Testis (tissue), 3 donors: ENCODE measurements around the gene TGFA. TPM values are rescaled to one million over a fixed set of nuclear protein-coding genes. Genes with fewer than 3 reads are reported as not detected.
"Not testable (repeated sequence)": the region's sequence is repeated elsewhere in the genome, so short reads cannot be mapped to it uniquely, and the experiment has no call there.

ENCODE experiments used
- DNase-seq: peaks from one replicate; pipeline ENCODE4 v3.0.0-alpha.2; 2019
- H3K27ac ChIP-seq, 2 donors: fragments of 200-600 bp; sonication (generic); one replicate each; pipeline ENCODE4 v1.5.1; 2019
- H3K27me3 ChIP-seq: fragments of 200-600 bp; sonication (generic); one replicate; pipeline ENCODE4 v1.5.1; 2019
- H3K36me3 ChIP-seq: fragments of 200-600 bp; sonication (generic); one replicate; pipeline ENCODE4 v1.5.1; 2017; ENCODE audit warnings: low read depth; ENCODE audit errors: missing control alignments
- H3K4me1 ChIP-seq: fragments of 200-600 bp; sonication (generic); one replicate; pipeline ENCODE4 v1.5.1; 2019
- H3K4me3 ChIP-seq, 2 donors: fragments of 200-600 bp; sonication (generic); one replicate each; pipeline ENCODE4 v1.5.1; 2017 to 2019
- H3K9me3 ChIP-seq: fragments of 200-600 bp; sonication (generic); one replicate; pipeline ENCODE4 v1.5.1; 2017
- POLR2A ChIP-seq: fragments of 450-650 bp; IDR thresholded peaks from one replicate; pipeline ENCODE4 v1.6.1; 2017; ENCODE audit warnings: antibody characterized with exemption, mild to moderate bottlenecking, moderate library complexity
- WGBS, 2 donors: methylation state at CpG; one replicate each; pipeline ENCODE4 v1.1.5; 2018; 5-methylcytosine and 5-hydroxymethylcytosine counted together
- intact Hi-C: fragments of 100-400 bp; cut with DNase I; formaldehyde crosslinking; loops from one replicate; pipeline ENCODE4 v1.15.1; 2023; ENCODE audit warnings: low total_unique reads
- polyA plus RNA-seq: library from polyadenylated mRNA; stranded (reverse); fragments of 350-450 nt; fragmentation: Illumina TruSeq; extraction: RNeasy Lipid Tissue Mini Kit (QIAGEN cat#74804); gene quantifications from one replicate; pipeline ENCODE4 v1.2.3, GENCODE V29; 2014; ENCODE audit warnings: low read depth, low replicate concordance; ENCODE audit not compliant: insufficient read depth
- total RNA-seq, 2 donors: library from RNA; depleted of rRNA; stranded (reverse); fragments of >200 nt; gene quantifications; one replicate each; pipeline ENCODE4 v1.2.3, GENCODE V29; 2016
- TF ChIP-seq, protein P1 (sequence below), 3 experiments: fragments of 450-650 bp in 2 of 3; fragments of 200-600 bp in 1 of 3; sonication (generic) in 1 of 3; IDR thresholded peaks; one replicate each; pipeline ENCODE4 v1.5.1; 2016 to 2019; ENCODE audit warnings: antibody characterized with exemption in 3 of 3, mild to moderate bottlenecking in 2 of 3, moderate library complexity in 1 of 3

The TGFA gene
- total and polyA plus RNA-seq, 3 donors from 2014 or later: 0.62 to 5.1 (median 1.3) TPM

DNA sequence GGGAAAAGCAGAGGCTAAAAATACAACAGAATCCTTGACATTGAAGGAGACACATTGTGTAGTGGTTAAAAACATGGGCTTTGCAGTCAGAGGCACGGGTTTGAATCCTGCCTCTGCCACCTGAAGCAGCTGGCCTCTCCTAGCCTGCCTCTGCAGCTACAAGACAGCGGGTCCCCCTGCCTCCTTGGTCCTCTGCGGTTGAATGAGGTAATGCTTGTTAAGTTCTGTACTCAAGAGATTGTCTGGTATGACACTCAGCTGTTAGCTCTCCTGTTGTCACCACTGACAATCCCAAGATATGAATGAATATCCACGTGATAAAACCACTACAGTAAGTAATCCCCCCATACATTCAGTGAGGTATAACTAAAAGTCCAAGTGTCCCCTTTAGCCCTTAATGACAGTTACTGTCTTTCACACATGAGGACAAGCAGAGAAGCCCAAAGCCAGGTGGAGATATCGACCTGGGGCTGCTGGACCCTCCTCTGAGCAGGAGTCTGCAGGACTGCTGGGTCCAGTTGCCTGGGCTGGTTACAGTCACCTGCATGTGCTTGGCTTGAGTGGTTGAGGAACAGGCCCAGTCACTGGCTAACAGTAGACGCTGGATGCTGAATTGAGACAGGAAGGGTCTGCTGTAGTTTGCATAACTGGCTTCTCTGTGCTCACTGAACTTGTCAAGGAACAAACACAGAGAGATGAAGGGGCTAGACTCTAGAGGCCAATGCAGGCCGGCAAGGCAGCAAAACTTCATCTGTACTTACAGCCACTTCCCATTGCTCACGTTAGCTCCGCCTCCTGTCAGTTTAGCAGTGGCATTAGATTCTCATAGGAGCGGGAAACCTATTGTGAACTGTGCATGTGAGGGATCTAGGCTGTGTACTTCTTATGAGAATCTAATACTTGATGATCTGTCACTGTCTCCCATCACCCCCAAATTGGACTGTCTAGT is 85.5 kb downstream of the TGFA start:
- Histone ChIP-seq H3K27ac (no peak overlapping the region), H3K9me3 (no peaks in the 10 kb centered on the region), H3K4me3 (no peak overlapping the region), H3K27me3 (no peaks in the 10 kb centered on the region), H3K36me3 (no peaks in the 10 kb centered on the region), H3K4me1 (no peaks in the 10 kb centered on the region)
- intact Hi-C loops: no loop called here
- DNase-seq: no peak
- WGBS, 2 donors: 75 to 84% methylated on average over 9 to 10 of the region's 10 CpGs
- no peak for TF ChIP-seq POLR2A
- TF ChIP-seq, protein P1, sequence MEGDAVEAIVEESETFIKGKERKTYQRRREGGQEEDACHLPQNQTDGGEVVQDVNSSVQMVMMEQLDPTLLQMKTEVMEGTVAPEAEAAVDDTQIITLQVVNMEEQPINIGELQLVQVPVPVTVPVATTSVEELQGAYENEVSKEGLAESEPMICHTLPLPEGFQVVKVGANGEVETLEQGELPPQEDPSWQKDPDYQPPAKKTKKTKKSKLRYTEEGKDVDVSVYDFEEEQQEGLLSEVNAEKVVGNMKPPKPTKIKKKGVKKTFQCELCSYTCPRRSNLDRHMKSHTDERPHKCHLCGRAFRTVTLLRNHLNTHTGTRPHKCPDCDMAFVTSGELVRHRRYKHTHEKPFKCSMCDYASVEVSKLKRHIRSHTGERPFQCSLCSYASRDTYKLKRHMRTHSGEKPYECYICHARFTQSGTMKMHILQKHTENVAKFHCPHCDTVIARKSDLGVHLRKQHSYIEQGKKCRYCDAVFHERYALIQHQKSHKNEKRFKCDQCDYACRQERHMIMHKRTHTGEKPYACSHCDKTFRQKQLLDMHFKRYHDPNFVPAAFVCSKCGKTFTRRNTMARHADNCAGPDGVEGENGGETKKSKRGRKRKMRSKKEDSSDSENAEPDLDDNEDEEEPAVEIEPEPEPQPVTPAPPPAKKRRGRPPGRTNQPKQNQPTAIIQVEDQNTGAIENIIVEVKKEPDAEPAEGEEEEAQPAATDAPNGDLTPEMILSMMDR (IDR thresholded peaks at IDR 0.05): no peak

DNA sequence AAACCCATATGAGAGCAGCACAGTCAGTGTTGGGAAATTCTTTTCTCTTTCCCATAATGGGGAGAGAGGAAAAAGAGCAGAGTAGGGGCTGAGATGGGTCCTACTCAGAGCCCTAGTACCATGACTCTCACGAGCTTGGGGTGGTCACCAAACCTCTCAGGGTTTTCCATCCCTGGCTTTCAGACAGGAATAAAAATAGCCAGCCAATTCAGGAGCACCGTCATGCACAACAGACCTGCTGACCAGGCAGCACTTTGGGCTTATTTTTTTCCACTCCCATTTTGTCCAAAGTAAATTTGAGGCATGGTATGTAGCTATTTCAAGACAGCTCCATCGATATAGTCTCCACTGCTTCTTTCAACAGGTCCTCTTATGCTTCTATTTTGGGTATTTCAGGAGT is 86.4 kb downstream of the TGFA start:
- 74 to 85% methylated on average over 3 of the region's 3 CpGs for WGBS, 2 donors
- Histone ChIP-seq H3K9me3 (no peaks in the 10 kb centered on the region), H3K36me3 (no peaks in the 10 kb centered on the region), H3K4me3 (no peak overlapping the region), H3K4me1 (no peaks in the 10 kb centered on the region), H3K27ac (no peak overlapping the region), H3K27me3 (no peaks in the 10 kb centered on the region)
- intact Hi-C loops: no loop called here
- TF ChIP-seq, protein P1 (IDR thresholded peaks at IDR 0.05): no peak
- no peak for TF ChIP-seq POLR2A
- no peak for DNase-seq

DNA sequence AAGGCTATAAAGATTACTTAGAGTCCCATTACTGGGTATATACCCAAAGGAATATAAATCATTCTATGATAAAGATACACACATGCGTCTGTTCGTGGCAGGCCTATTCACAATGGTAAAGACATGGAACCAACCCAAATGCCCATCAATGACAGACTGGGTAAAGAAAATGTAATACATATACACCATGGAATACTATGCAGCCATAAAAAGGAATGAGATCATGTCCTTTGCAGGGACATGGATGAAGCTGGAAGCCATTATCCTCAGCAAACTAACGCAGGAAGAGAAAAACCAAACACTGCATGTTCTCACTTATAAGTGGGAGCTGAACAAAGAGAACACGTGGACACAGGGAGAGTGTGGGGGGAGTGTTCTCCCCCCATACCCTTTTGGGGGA is 87.0 kb downstream of the TGFA start:
- WGBS, 2 donors: 88 to 90% methylated on average over 4 of the region's 4 CpGs
- DNase-seq, H3K4me3 ChIP-seq, H3K36me3 ChIP-seq, H3K9me3 ChIP-seq, H3K4me1 ChIP-seq, H3K27me3 ChIP-seq, H3K27ac ChIP-seq, intact Hi-C loops: not testable (repeated sequence)

DNA sequence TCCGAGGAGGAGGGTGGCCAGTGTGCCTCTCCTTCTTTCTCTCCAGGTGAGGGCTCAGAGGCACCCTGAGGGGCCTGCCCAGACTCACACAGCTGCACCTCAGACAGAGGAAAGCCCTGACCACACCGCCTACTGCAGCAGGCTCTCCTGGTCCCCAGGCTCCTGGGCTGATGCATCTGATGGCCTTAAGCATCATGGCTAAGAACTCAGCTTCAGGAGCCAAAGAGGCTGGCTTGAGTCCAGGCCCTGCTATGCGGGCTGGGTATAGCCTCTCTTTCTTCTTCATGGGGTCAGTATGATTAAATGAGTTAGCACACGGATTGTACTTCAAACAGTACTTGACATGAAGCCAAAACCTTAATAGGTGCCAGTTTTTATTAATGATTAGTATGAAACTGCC is 89.6 kb downstream of the TGFA start:
- intact Hi-C loops: no loop called here
- Histone ChIP-seq H3K27ac (no peak overlapping the region), H3K27me3 (no peaks in the 10 kb centered on the region), H3K4me3 (no peak overlapping the region), H3K9me3 (no peaks in the 10 kb centered on the region), H3K4me1 (no peaks in the 10 kb centered on the region), H3K36me3 (no peaks in the 10 kb centered on the region)
- TF ChIP-seq, protein P1 (IDR thresholded peaks at IDR 0.05): no peak
- TF ChIP-seq POLR2A: no peak
- no peak for DNase-seq
- 78 to 88% methylated on average over 4 of the region's 4 CpGs for WGBS, 2 donors

DNA sequence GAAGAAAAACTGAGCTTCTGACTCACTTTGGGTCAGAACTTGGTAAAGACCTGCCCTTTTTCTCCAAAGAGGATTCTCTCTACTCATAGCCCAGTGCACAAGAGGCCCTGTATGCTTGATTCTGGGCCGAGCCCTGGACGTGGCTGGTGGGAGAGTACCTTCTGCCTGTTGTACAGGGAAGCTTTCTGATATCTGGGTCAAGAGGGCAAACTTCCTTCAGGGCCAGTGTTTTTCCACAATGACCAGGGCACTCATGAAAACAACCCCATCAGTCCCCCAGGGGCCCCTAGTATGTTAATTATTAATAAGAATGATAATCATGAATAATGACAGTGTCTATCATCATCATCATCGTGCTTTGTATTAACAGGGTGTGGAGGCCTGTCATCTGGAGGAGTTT is 90.0 kb downstream of the TGFA start:
- Histone ChIP-seq H3K4me3 (no peak overlapping the region), H3K27me3 (no peaks in the 10 kb centered on the region), H3K4me1 (no peaks in the 10 kb centered on the region), H3K36me3 (no peaks in the 10 kb centered on the region), H3K9me3 (no peaks in the 10 kb centered on the region), H3K27ac (no peak overlapping the region)
- DNase-seq: no peak
- no peak for TF ChIP-seq POLR2A
- TF ChIP-seq, protein P1 (IDR thresholded peaks at IDR 0.05): no peak
- intact Hi-C loops: no loop called here
- 79 to 94% methylated on average over 3 of the region's 3 CpGs for WGBS, 2 donors
